ENCODE results near the gene PIGA.
A peak's percentile ranks its signal among the peaks of the same experiment; 100 is the strongest.

The PIGA gene

GRCh38 chrX:15335135-15336022 lies at the start of gene PIGA:
PIGA (minus strand) TSS chrX:15335523; CDS start chrX:15331930, 3,593 bp downstream.
- Mint-ChIP-seq H3K27ac (peak within 1 kb of the TSS; percentile 85), H3K27me3 (no peaks in the 10 kb centered on the region), H3K4me1 (peaks cover 13% of the 10 kb centered on the region), H3K36me3 (peaks cover 6% of the 10 kb centered on the region), H3K9me3 (no peaks in the 10 kb centered on the region), H3K4me3 (peak within 1 kb of the TSS; percentile 94)
- peak; percentile 100 for ATAC-seq

GRCh38 chrX:15384304-15384703 lies 49.0 kb upstream of the PIGA start, which contains the start of gene VEGFD:
VEGFD (minus strand) TSS chrX:15384413; CDS start chrX:15383946, 467 bp downstream.
- no peaks in the 10 kb centered on the region for H3K27me3 Mint-ChIP-seq
- H3K27ac Mint-ChIP-seq = no peak within 1 kb of the TSS
- H3K36me3 Mint-ChIP-seq = no peaks in the 10 kb centered on the region
- H3K9me3 Mint-ChIP-seq = no peaks in the 10 kb centered on the region
- ATAC-seq = no peak
- H3K4me1 Mint-ChIP-seq = no peaks in the 10 kb centered on the region
- no peak within 1 kb of the TSS for H3K4me3 Mint-ChIP-seq

- Mint-ChIP-seq H3K9me3 (no peaks in the 10 kb centered on the region), H3K4me3 (no peak overlapping the region), H3K36me3 (no peaks in the 10 kb centered on the region), H3K27ac (no peak overlapping the region), H3K27me3 (no peaks in the 10 kb centered on the region), H3K4me1 (no peaks in the 10 kb centered on the region)
- ATAC-seq = no peak
These were observed 47.5 kb upstream of the PIGA start for GRCh38 chrX:15382813-15383212.

GRCh38 chrX:15376956-15377355 lies 41.6 kb upstream of the PIGA start:
- Mint-ChIP-seq H3K4me1 (no peaks in the 10 kb centered on the region), H3K27me3 (peaks cover 8% of the 10 kb centered on the region), H3K36me3 (no peaks in the 10 kb centered on the region), H3K9me3 (no peaks in the 10 kb centered on the region), H3K27ac (no peak overlapping the region), H3K4me3 (no peak overlapping the region)
- no peak for ATAC-seq

- Mint-ChIP-seq H3K4me3 (no peak overlapping the region), H3K36me3 (no peaks in the 10 kb centered on the region), H3K27me3 (peaks cover 8% of the 10 kb centered on the region), H3K4me1 (no peaks in the 10 kb centered on the region), H3K9me3 (no peaks in the 10 kb centered on the region), H3K27ac (no peak overlapping the region)
- no peak for ATAC-seq
These were observed 38.7 kb upstream of the PIGA start for GRCh38 chrX:15373976-15374375.

GRCh38 chrX:15366506-15367352 lies 31.4 kb upstream of the PIGA start:
- Mint-ChIP-seq H3K4me3 (no peak overlapping the region), H3K4me1 (peaks cover 6% of the 10 kb centered on the region), H3K27ac (no peak overlapping the region), H3K27me3 (peaks cover 39% of the 10 kb centered on the region), H3K9me3 (no peaks in the 10 kb centered on the region), H3K36me3 (no peaks in the 10 kb centered on the region)
- ATAC-seq = no peak

GRCh38 chrX:15359701-15360100 lies 24.4 kb upstream of the PIGA start:
- no peak overlapping the region for H3K4me3 Mint-ChIP-seq
- H3K27me3 Mint-ChIP-seq = peaks cover 16% of the 10 kb centered on the region
- H3K4me1 Mint-ChIP-seq = no peaks in the 10 kb centered on the region
- H3K36me3 Mint-ChIP-seq = no peaks in the 10 kb centered on the region
- ATAC-seq = no peak
- no peaks in the 10 kb centered on the region for H3K9me3 Mint-ChIP-seq
- H3K27ac Mint-ChIP-seq = no peak overlapping the region

GRCh38 chrX:15358533-15358932 lies 23.2 kb upstream of the PIGA start:
- no peak for ATAC-seq
- Mint-ChIP-seq H3K4me1 (no peaks in the 10 kb centered on the region), H3K9me3 (no peaks in the 10 kb centered on the region), H3K27ac (no peak overlapping the region), H3K36me3 (no peaks in the 10 kb centered on the region), H3K27me3 (peaks cover 10% of the 10 kb centered on the region), H3K4me3 (no peak overlapping the region)

- no peak for ATAC-seq
- Mint-ChIP-seq H3K4me1 (no peaks in the 10 kb centered on the region), H3K27me3 (peaks cover 10% of the 10 kb centered on the region), H3K36me3 (no peaks in the 10 kb centered on the region), H3K4me3 (no peak overlapping the region), H3K27ac (no peak overlapping the region), H3K9me3 (no peaks in the 10 kb centered on the region)
These were observed 21.1 kb upstream of the PIGA start for GRCh38 chrX:15356444-15356843.

- H3K9me3 Mint-ChIP-seq = no peaks in the 10 kb centered on the region
- no peak overlapping the region for H3K27ac Mint-ChIP-seq
- peaks cover 7% of the 10 kb centered on the region for H3K4me1 Mint-ChIP-seq
- ATAC-seq = no peak
- H3K27me3 Mint-ChIP-seq = no peaks in the 10 kb centered on the region
- no peaks in the 10 kb centered on the region for H3K36me3 Mint-ChIP-seq
- no peak overlapping the region for H3K4me3 Mint-ChIP-seq
These were observed 15.1 kb upstream of the PIGA start for GRCh38 chrX:15350329-15350996.

- H3K36me3 Mint-ChIP-seq = no peaks in the 10 kb centered on the region
- H3K27ac Mint-ChIP-seq = no peak overlapping the region
- peaks cover 7% of the 10 kb centered on the region for H3K4me1 Mint-ChIP-seq
- ATAC-seq = no peak
- no peaks in the 10 kb centered on the region for H3K9me3 Mint-ChIP-seq
- no peak overlapping the region for H3K4me3 Mint-ChIP-seq
- H3K27me3 Mint-ChIP-seq = peaks cover 3% of the 10 kb centered on the region
These were observed 13.7 kb upstream of the PIGA start for GRCh38 chrX:15349046-15349445.

- H3K27me3 Mint-ChIP-seq = peaks cover 8% of the 10 kb centered on the region
- H3K9me3 Mint-ChIP-seq = no peaks in the 10 kb centered on the region
- no peak overlapping the region for H3K27ac Mint-ChIP-seq
- H3K4me1 Mint-ChIP-seq = peaks cover 7% of the 10 kb centered on the region
- H3K4me3 Mint-ChIP-seq = no peak overlapping the region
- no peaks in the 10 kb centered on the region for H3K36me3 Mint-ChIP-seq
- no peak for ATAC-seq
These were observed 10.7 kb upstream of the PIGA start for GRCh38 chrX:15345976-15346375.

- Mint-ChIP-seq H3K9me3 (no peaks in the 10 kb centered on the region), H3K4me1 (no peaks in the 10 kb centered on the region), H3K36me3 (no peaks in the 10 kb centered on the region), H3K4me3 (no peak overlapping the region), H3K27me3 (peaks cover 8% of the 10 kb centered on the region), H3K27ac (no peak overlapping the region)
- ATAC-seq = no peak
These were observed 8.8 kb upstream of the PIGA start for GRCh38 chrX:15344106-15344505.

- Mint-ChIP-seq H3K27me3 (peaks cover 8% of the 10 kb centered on the region), H3K27ac (no peak overlapping the region), H3K4me3 (no peak overlapping the region), H3K4me1 (no peaks in the 10 kb centered on the region), H3K9me3 (no peaks in the 10 kb centered on the region), H3K36me3 (no peaks in the 10 kb centered on the region)
- no peak for ATAC-seq
These were observed 7.8 kb upstream of the PIGA start for GRCh38 chrX:15343075-15343476.

GRCh38 chrX:15340867-15341266 lies 5.5 kb upstream of the PIGA start:
- Mint-ChIP-seq H3K36me3 (no peaks in the 10 kb centered on the region), H3K4me1 (peaks cover 7% of the 10 kb centered on the region), H3K27ac (no peak overlapping the region), H3K27me3 (peaks cover 8% of the 10 kb centered on the region), H3K4me3 (no peak overlapping the region), H3K9me3 (no peaks in the 10 kb centered on the region)
- ATAC-seq = no peak

Data from stimulated activated memory B cell treated with anti-CD40 and anti-IgM and Interleukin-4, amounts not matched to agents 10 μg/mL and 1 μg/mL and 100 μg/mL, for 72 hours (primary cell).